RKO (cell line): ENCODE results near the gene HIGD1C.
"Not testable (repeated sequence)": the region's sequence is repeated elsewhere in the genome, so short reads cannot be mapped to it uniquely, and the experiment has no call there.

ENCODE experiments used
- DNase-seq: peaks from one replicate; pipeline ENCODE4 v3.0.0-alpha.2; 2016; ENCODE audit warnings: low spot score

The HIGD1C gene

GRCh38 chr12:50984586-50985298, 32.4 kb downstream of the HIGD1C start:
- no peak for DNase-seq

- peak; percentile 79 for DNase-seq
Observed at GRCh38 chr12:50985322-50985721, 33.0 kb downstream of the HIGD1C start.

- DNase-seq = peak; percentile 56
Observed at GRCh38 chr12:50986966-50987737, 34.8 kb downstream of the HIGD1C start.

GRCh38 chr12:50988051-50988450, 35.7 kb downstream of the HIGD1C start:
- DNase-seq = no peak

- DNase-seq = no peak
Observed at GRCh38 chr12:50988871-50989270, 36.5 kb downstream of the HIGD1C start.

- DNase-seq = no peak
Observed at GRCh38 chr12:50990147-50990727, 37.9 kb downstream of the HIGD1C start.

- DNase-seq = no peak
Observed at GRCh38 chr12:50990791-50991190, 38.4 kb downstream of the HIGD1C start.

GRCh38 chr12:50991291-50991690, 38.9 kb downstream of the HIGD1C start:
- DNase-seq = no peak

GRCh38 chr12:50992819-50993218, 40.5 kb downstream of the HIGD1C start:
- DNase-seq = no peak

GRCh38 chr12:50999093-50999492, 46.7 kb downstream of the HIGD1C start:
- DNase-seq = no peak

- peak; percentile 14 for DNase-seq
Observed at GRCh38 chr12:51000245-51000644, 47.9 kb downstream of the HIGD1C start.

GRCh38 chr12:51001799-51002198, 49.5 kb downstream of the HIGD1C start:
- DNase-seq = no peak

- DNase-seq = no peak
Observed at GRCh38 chr12:51004504-51004903, 52.2 kb downstream of the HIGD1C start.

- no peak for DNase-seq
Observed at GRCh38 chr12:51005030-51005429, 52.7 kb downstream of the HIGD1C start.

- no peak for DNase-seq
Observed at GRCh38 chr12:51005671-51006070, 53.3 kb downstream of the HIGD1C start.

GRCh38 chr12:51008329-51009055, 56.1 kb downstream of the HIGD1C start:
- no peak for DNase-seq

GRCh38 chr12:51009056-51009440, 56.7 kb downstream of the HIGD1C start:
- no peak for DNase-seq

GRCh38 chr12:51011955-51012354, 59.6 kb downstream of the HIGD1C start:
- no peak for DNase-seq

GRCh38 chr12:51012570-51013236, 60.4 kb downstream of the HIGD1C start:
- no peak for DNase-seq

GRCh38 chr12:51013441-51013840, 61.1 kb downstream of the HIGD1C start:
- DNase-seq = no peak

GRCh38 chr12:51014467-51014866, 62.1 kb downstream of the HIGD1C start:
- DNase-seq = not testable (repeated sequence)

- no peak for DNase-seq
Observed at GRCh38 chr12:51017452-51017851, 65.1 kb downstream of the HIGD1C start.
